ENCODE data around the gene DBN1.

- no peak for TF ChIP-seq CTCF (IDR thresholded peaks at IDR 0.05)
- no peak for TF ChIP-seq RAD21 (IDR thresholded peaks at IDR 0.05; ENCODE audit: low read length)
- TF ChIP-seq JUND (IDR thresholded peaks at IDR 0.05), result no peak
- TF ChIP-seq REST (IDR thresholded peaks at IDR 0.05; ENCODE audit: low read depth, low read length), result no peak
- TF ChIP-seq, protein P1, sequence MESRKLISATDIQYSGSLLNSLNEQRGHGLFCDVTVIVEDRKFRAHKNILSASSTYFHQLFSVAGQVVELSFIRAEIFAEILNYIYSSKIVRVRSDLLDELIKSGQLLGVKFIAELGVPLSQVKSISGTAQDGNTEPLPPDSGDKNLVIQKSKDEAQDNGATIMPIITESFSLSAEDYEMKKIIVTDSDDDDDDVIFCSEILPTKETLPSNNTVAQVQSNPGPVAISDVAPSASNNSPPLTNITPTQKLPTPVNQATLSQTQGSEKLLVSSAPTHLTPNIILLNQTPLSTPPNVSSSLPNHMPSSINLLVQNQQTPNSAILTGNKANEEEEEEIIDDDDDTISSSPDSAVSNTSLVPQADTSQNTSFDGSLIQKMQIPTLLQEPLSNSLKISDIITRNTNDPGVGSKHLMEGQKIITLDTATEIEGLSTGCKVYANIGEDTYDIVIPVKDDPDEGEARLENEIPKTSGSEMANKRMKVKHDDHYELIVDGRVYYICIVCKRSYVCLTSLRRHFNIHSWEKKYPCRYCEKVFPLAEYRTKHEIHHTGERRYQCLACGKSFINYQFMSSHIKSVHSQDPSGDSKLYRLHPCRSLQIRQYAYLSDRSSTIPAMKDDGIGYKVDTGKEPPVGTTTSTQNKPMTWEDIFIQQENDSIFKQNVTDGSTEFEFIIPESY (IDR thresholded peaks at IDR 0.05; ENCODE audit: borderline replicate concordance, low read depth), result no peak
- no peak for TF ChIP-seq EP300 (IDR thresholded peaks at IDR 0.05; ENCODE audit: borderline replicate concordance in 1 of 2, low read depth in 1 of 2, low read length in 1 of 2)
- no peak for TF ChIP-seq EZH2phosphoT487 (IDR thresholded peaks at IDR 0.05; ENCODE audit: borderline replicate concordance, low read depth)
- no peak for TF ChIP-seq POLR2AphosphoS5 (IDR thresholded peaks at IDR 0.05; ENCODE audit: low read depth, low read length)
- TF ChIP-seq TCF12 (IDR thresholded peaks at IDR 0.05), result no peak
- TF ChIP-seq SMC3 (IDR thresholded peaks at IDR 0.05; ENCODE audit: low read depth, low read length), result no peak
- TF ChIP-seq NFIC (IDR thresholded peaks at IDR 0.05; ENCODE audit: borderline replicate concordance), result no peak
- no peak for TF ChIP-seq FOSL2 (IDR thresholded peaks at IDR 0.05; ENCODE audit: borderline replicate concordance, low read depth)
These were observed 2.5 kb downstream of the DBN1 start for GRCh38 chr5:177470759-177471536.

All from SK-N-SH (cell line).